ENCODE data around the gene SIK2.

SIK2 gene

DNA sequence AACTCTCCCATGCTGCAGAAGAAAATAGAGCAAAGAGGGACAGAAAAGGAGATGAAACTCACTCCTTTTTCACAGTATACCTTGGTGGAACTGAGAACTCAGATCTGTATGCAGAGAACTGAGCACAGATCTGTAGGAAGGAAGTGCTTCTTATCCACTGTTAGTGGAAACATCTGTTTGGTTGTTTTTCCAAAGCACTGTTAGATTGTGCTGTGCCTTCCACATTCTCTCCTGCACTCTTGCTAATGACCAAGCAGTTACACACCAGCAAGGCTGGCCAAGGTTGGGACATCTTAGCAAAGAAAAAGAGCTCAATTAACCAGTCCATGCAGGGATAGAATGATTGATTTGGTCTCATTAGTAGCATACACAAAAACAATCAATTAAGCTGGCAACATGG, 20.1 kb upstream of the SIK2 start:
- DNase-seq (ENCODE audit: low spot score) = no peak

DNA sequence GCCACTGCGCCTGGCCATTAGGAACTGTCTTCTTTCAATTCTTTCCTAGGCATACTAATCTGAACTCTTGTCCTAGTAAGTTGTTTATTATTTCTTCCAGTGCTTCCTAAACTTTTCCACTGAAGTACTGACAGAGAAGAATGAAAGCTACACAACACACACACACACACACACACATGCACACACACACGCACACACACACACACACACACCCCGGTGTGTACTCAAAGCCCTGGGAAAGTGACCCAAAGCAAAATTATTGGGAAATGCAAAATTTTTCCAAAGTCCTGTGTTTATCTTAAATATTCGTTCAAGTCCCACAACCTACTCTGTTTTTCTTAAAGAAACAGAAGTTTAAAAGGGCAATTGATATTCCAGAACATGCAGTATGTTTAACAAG, 19.4 kb upstream of the SIK2 start:
- no peak for DNase-seq (ENCODE audit: low spot score)

DNA sequence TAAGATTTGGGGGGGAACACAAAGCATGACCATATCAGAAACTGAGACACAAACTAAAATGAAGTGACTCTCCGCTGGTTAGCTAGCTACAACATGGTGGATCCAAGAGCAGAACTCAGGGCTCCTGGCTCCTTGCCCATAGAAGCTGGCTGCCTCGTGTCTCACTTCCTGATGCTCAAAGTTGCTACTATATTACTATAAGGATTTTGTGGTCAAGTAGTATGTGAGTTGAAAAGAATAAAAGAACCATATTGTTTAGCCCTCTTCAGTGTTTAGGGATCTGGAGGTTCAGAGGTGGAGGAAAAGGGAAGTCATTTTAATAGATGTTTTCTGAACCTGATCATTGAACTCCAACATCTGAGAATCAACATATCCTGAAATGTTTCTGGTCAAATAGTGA, 16.9 kb upstream of the SIK2 start:
- no peak for DNase-seq (ENCODE audit: low spot score)

DNA sequence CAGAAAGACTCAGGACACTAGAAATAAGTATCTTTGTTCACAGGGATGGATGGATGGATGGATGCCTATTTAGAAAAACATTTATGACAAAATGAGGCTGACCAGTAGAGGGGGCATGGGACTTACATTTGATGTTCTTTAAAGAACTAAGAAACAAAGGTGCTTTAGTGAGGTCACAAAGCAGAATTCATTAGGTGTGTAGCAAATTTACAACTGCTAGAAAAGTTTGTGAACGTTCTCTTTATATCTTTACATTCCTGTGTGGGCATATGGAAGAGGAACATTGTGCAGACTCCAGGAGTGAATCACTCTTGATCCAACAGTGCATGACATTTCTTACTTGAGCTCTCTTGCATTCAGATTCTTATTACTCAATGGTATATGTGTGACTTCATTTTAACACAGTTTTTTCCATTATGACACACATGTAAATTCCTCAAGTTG, 15.8 kb upstream of the SIK2 start:
- peak; percentile 68 for DNase-seq (ENCODE audit: low spot score)

DNA sequence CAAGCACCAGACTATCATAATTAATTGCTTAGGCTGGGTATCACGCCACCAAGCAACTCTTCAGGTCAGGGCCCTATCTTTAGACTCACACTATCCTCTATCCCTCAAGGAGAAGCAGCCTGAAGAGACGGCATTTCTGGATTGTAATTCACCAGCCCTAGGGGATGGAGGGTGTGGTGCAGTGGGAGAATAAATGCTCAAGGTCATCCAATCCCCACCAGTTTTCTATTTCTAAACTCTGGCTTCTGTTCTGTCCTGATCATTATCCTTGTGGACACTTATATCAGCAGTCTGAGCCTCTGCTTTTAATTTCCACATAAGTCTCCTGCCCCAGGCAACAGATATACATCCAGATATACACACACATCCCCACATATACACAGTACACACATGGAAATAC, 13.1 kb upstream of the SIK2 start:
- DNase-seq (ENCODE audit: low spot score) = no peak

DNA sequence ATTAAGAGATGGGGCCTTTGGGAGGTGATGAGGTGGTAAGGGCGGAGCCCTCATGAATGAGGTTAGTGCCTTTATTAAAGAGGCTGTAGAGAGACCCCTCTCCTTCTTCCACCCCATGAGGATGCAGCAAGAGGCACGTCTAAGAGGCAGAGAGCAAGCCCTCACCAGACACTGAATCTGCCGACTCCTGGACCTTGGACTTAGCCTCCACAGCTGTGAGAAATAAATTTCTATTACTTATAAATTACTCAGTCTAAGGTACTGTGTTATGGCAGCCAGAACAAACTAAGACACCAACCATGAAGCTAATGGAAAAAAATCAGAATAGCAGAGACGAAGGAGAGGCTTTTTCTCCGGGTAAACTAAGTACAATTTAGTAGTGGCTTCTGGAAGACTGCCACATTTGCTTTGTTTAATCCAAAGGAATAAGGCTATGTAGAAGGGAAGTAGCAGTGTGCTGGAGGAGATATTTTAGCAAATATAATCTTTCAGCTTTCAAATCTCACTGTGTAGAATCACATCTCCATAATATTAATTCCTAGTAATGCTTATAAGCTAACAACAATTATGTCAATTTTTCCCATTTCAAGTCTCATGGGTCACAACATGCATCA, 12.3 kb upstream of the SIK2 start:
- DNase-seq (ENCODE audit: low spot score) = no peak

DNA sequence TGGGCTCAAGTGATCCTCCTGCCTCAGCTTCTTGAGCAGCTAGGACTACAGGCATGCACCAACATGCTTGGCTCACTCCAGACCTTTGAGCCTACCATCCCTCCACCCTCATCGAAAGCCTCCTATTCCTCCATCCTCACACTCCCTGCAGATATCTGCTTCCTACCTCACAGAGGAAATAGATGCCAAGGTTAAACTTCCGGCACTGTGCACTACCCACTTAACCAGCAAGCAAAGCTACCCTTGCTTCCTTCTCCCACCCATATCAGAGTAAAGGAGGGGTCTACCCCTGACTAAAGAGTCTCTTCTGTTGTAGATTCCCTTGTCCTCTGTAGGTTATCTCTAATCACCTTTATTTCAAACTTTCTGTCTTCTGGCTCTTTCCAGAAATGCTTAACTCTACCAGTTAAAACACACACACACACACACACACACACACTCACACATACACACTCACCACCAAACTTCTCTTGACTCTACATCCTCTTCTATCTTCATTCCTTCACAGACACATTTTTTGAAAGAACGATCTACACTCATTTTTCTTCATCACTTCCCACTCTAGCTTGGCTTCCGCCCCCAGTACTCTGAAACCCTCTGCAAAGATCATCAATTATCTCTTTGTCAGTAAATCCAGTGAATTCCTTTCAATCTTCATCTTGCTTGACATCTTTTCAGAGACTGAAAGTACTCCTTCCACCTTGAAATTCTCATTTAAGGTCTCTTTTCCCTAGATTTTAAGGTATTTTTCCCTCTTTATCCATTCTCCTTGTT, 10.9 kb upstream of the SIK2 start:
- DNase-seq (ENCODE audit: low spot score) = no peak

DNA sequence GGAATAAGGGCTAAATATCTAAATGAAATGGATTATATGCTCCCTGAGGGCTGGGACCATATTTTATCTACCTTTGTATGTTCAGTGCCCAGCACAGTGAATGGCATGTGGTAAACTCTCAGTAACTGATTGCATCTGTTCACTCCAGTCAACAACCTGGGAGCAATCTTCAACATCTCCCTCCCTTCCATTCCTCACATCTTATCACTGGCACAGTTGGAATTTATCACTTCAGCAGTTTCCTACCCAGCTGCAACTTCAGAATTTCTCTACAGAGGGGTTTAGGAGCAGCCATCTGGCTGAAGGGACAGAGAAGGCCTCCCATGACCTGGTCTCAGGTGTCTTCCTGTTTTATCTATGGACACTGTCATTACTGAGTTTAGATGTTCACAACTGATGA, 9.8 kb upstream of the SIK2 start:
- DNase-seq (ENCODE audit: low spot score) = no peak

DNA sequence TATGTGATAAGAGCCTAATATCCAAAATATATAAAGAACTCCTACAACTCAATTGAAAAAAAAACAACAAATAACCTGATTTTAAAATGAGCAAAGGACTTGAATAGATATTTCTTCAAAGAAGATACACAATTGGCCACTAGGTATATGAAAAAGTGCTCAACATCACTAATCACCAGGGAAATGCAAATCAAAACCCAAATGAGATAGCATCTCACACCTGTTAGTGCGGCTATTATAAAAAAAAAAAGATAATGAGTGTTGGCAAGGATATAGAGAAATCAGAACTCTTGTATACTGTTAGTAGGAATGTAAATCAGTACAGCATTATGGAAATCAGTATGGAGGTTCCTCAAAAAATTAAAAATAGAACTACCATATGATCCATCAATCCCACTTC, 5.9 kb upstream of the SIK2 start:
- no peak for DNase-seq (ENCODE audit: low spot score)

DNA sequence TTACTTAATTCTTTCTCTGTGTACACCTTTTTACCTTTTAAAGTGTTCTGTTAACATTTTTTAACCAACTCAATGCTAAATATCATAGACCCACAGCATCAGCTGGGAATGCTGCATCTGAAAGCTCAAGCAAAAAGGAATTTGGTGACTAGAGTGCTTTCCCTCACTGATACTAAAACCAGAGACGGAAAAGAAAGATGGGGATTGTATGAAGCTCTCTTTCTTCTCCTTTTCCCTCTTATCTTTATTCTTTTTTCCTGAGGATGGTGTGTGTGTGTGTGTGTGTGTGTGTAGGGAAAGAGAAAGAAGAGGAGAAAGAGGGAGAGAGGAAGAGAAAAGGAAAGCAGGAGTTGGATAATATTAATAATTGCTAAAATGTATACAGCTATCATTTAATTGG, 4.1 kb upstream of the SIK2 start:
- DNase-seq (ENCODE audit: low spot score) = no peak

DNA sequence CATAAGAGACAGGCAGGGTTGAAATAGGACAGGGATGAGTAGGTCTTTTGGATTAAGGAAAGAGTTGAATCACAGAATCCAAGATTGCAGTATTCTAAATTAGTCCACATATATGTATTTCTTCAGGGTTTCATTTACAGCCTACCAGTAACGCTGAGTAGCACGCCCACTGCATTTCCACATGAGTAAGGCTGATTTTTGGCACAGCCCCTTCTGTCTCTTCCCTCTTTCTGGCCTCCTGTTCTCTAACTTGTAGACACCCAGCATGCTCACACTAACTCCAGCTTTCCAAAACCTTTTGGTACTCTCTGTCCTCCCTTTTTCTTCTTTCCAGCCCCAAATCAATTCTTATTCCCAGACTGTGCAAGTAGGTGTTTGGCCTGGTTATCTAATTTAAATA, 3.7 kb upstream of the SIK2 start:
- DNase-seq (ENCODE audit: low spot score) = peak; percentile 40

DNA sequence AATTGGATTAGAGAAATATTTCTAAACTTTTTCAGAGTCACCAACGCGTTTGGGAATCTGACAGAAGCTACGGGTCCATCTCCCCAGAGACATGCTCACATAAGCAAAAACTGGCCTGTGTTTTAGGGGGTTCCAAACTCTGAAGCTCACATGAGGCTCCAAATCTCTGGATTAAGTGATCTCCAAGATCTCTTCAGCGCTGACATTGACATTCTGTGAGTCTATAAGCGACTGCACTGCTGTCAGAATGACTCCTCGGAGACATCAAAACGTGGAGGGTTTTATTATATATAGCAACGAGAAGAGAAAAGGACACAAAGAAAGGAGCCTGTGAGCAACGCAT, 642 bp upstream of the SIK2 start:
- DNase-seq (ENCODE audit: low spot score) = no peak

DNA sequence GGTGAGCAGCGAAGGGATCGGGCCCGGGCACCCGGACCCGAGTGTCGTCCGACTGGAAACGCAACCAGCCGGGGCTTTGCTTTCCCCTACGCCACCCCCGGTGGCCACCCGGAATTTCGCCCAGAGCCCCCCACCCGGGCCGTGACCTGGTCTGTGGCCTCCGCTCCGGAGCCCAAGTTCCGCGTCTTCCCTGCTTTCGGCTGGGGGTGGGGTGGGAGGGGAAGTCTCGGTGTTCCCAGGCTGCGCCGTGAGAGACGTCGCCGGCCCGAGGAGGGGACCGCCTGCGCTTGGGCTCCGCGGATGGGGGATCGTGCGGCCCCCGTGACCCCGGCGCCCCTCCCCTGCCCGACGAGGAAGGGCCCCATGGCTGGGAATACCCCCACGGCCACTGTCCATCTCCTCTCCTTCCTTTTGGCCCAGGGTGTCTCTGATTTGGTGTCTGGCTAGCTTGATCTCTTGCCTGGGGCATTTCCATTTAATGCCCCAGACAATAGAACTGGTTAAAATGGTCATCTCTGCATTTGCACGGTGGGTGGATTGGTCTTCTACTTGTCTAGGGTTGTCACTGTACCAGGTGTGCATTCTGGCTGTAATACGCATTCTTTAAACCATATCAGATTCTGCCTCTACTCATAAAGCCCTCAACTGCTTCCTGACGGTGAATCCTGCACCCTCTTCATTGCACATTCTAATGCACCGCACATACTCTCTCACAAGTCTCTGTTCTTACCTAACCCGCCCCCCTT, 789 bp downstream of the SIK2 start:
- peak; percentile 74 for DNase-seq (ENCODE audit: low spot score)

DNA sequence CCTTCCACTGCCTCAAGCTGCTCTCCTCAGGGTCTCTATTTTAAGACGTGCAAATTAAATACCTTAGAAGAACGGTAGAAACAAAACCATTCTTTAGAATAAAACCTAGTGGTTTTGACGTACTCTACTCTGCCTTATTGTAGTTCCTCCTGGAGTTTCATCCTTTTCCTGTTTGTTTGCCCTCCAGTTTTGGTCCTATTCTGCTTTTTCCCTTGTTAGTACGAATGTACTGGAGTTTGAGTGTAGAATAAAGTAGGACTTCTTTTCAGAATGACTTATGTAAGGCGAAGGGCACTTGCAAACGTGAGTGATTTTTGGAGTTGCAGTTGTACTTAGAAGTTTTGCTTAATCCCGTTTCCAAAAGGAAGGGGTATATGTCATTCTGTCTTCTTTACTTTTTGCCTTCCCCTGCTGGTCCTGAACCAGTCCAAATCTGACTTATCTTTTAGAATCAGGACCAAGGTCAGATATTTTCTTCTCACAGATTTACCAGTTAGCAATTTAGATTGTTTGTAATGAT, 1.4 kb downstream of the SIK2 start:
- DNase-seq (ENCODE audit: low spot score) = peak; percentile 23

DNA sequence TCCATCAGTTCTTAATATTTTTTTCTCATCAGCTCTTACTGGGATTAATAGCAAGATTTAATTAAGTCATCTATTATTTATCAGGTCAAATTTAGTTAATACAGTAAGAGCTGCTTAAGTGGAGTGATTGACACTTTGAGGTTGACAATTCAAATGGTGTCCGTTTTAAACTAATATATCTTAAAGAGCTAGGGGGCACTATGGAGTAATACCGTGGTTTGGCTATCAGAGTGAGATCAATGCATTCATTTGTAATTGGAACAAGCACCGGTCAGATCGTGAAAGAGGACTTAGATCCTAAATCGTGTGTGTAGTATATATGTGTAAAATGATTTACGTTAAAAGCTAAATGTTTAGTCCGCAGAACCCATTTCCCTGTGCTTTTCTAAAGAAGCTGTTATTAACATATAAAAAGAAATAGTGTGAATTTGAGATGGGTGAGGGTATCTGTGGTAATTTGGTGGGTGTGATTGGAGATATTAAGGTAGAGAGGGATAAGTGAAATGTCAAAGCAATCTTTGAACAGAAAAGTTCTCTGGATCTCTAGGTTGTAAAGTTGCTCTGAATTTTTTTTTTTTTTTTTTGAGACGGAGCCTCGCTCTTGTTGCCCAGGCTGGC, 2.3 kb downstream of the SIK2 start:
- peak; percentile 78 for DNase-seq (ENCODE audit: low spot score)

DNA sequence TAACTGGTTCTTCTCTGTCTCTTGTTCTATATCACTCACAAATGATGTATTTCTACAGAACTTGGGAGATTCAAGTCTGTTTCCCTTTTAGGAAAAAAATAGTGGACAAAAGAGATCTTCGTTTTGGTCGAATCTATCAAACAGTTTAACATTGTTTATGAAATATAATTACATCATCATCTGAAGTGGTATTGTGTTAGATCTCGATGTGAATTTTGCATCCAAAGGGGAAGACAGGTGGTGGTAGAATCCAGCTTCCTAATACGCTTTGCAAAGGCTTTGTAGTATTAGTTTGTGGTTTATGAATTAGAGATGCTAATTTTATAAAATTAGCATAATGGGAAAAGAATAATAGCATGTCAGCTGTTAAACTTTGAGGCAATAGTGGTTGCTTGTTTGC, 3.4 kb downstream of the SIK2 start:
- DNase-seq (ENCODE audit: low spot score) = peak; percentile 34

DNA sequence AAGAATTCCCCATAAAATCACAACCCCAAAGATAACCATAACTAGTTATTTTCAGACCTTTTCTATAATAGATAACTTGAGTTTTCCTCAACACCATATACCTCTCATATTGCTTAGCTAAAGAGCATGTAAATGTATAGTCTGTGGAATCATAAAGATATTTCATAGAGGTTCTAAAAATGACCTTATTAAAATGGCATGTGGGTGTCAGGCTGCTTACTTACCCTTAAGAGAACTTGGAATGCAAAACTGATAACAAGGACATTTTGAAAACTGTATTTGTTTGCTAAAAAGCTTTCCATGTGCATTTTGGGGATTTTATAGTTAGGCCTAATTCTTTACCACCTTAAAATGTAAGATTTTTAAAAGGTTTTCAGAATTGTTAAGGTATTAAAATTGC, 4.7 kb downstream of the SIK2 start:
- DNase-seq (ENCODE audit: low spot score) = no peak

DNA sequence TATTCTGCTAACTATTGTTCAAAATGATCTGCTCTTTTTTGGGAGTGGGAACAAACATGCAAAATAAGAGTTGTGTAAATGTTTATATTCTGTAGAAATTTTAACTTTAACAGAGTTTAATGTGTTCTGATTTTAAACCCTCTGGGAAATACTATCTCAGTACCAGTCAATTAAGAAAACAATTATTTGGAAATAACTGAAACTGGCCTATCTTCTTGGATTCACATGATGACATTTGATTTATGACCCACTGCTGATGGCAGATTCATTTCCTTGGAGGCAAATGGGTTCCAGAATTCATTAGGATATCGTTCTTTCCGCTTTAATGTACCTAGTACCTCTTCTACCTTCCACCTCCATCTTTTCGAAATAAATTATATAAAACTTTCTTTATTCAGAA, 5.5 kb downstream of the SIK2 start:
- no peak for DNase-seq (ENCODE audit: low spot score)

DNA sequence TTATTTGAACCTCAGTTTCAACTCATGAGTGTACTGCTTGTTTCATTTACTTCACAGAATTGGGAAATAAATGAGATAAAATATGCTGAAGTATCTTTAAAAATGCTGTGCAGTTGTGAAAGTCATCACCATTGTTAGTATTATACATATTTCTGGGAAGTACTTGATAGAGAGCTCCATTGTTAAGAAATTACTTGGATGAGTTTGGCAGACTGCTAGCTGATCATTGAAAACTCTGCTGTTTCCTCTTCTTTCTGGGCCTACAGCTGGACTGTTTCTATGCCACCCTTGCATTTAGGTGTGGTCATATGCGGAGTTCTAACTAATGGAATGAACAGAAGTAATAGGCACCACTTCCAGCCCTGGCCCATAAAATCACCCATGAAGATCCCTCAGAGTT, 10.0 kb downstream of the SIK2 start:
- DNase-seq (ENCODE audit: low spot score) = no peak

DNA sequence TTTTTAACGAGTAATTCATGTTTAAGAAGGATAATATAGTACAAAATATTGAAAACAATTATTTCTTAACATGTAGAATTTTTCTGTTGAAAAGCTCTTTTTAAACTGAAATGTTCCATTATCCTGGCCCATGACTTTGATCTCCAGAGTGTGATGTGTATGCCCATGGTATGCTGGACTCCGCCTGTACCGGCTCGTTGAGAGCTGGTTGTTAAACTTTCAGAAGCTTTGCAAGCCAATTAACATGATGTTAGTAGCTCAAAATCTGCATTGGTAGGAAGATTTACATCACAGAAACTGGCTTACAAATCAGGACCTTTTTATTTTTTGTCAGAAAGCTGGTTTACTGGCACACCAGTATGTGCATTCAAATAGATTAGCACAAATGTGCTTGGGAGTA, 15.0 kb downstream of the SIK2 start:
- no peak for DNase-seq (ENCODE audit: low spot score)

DNA sequence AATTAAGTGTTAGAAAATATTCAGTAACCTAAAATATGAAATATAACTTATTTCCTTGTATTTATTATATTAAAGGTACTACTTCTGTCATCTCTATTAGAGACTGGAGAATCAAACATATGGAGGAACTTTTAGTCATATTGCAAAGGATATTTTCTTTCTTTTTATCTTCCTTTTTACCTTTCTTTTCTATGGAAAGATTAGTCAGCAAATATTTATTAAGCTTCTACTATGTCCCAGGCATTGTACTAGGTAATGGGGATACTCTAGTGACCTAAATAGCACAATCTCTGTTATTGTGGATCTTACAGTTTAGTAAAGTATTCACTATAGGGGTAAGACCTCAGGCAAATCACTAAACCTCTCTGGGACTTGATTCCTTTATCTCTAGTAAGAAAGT, 18.3 kb downstream of the SIK2 start:
- DNase-seq (ENCODE audit: low spot score) = no peak

DNA sequence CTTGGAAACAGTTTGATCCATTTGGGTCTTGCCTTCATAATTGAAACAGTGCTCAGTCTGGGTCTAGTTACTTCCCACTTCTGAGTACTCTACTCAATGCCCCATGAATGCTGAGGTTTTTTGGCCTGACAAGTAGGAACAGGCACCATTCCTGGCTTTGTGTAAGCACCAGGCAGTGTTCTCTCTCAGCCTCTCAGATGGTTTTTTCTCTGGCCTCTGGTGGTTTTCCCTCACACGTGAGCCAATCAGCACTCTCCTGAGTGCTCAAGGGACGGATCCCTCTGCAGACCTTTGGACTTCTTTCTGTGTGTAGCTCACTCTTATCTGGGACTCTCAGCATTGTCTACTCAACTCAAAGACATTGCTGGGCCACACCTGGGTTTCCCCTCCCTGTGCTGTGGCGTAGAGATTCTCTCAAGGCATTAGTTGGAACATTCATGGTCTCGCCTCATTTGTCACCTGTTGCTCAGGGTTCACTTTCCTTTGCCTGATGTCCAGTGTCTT, 21.3 kb downstream of the SIK2 start:
- DNase-seq (ENCODE audit: low spot score) = no peak

DNA sequence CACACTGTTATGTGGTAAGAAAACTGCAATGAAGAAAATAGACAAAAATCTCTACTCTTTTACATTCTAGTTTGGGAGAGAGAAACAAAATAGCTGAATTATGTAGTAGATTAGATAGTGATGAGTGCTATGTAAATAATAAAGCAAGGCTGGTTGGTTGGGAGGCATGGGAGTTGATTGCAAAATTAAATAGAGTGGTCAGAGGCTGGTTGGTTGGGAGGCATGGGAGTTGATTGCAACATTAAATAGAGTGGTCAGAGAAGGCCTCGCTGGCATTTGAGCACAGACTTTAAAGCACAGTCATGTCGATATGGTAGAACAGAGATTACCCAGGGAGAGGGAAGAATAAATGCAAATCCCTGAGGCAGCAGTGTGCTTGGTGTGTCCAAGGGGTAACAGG, 22.4 kb downstream of the SIK2 start:
- no peak for DNase-seq (ENCODE audit: low spot score)
